Neuronal stem cell (in vitro differentiated cells): ENCODE data around the gene MSMO1.

Experiments used
- DNase-seq: peaks from one replicate; pipeline ENCODE4 v3.0.0-alpha.2; 2013; ENCODE audit warnings: low spot score
- H2AFZ ChIP-seq: one replicate; pipeline ENCODE4 v1.6.1; 2013; ENCODE audit warnings: mild to moderate bottlenecking, low read length, inconsistent platforms
- H2AK5ac ChIP-seq: 2 replicates; pipeline ENCODE4 v1.6.1; 2013; ENCODE audit warnings: low read depth, mild to moderate bottlenecking, inconsistent platforms, low read length, moderate library complexity, mixed read lengths
- H2BK120ac ChIP-seq: 2 replicates; pipeline ENCODE4 v1.6.1; 2013; ENCODE audit warnings: low read depth, mild to moderate bottlenecking, inconsistent platforms, low read length, moderate library complexity, mixed read lengths
- H2BK12ac ChIP-seq: one replicate; pipeline ENCODE4 v1.6.1; 2013; ENCODE audit warnings: low read length, inconsistent platforms
- H2BK15ac ChIP-seq: 2 replicates; pipeline ENCODE4 v1.6.1; 2013; ENCODE audit warnings: mild to moderate bottlenecking, low read length, inconsistent platforms, mixed read lengths
- H2BK5ac ChIP-seq: one replicate; pipeline ENCODE4 v1.6.1; 2013; ENCODE audit warnings: inconsistent platforms, mild to moderate bottlenecking, low read length, moderate library complexity
- H3K14ac ChIP-seq: one replicate; pipeline ENCODE4 v1.6.1; 2013; ENCODE audit warnings: low read length, inconsistent platforms
- H3K18ac ChIP-seq: 2 replicates; pipeline ENCODE4 v1.6.1; 2013; ENCODE audit warnings: low read length, inconsistent platforms
- H3K23ac ChIP-seq: 2 replicates; pipeline ENCODE4 v1.6.1; 2013; ENCODE audit warnings: low read depth, mild to moderate bottlenecking, mixed read lengths, low read length, inconsistent platforms; ENCODE audit not compliant: poor library complexity
- H3K27ac ChIP-seq: replicated peaks from 3 replicates; pipeline ENCODE4 v1.5.1; 2013; ENCODE audit warnings: low read length, inconsistent platforms
- H3K27me3 ChIP-seq, 3 experiments: 2 replicates each; pipeline ENCODE4 v1.6.1; 2013; ENCODE audit warnings: low read length in 3 of 3, mild to moderate bottlenecking in 2 of 3, inconsistent platforms in 1 of 3, low read depth in 1 of 3, mixed read lengths in 1 of 3, moderate library complexity in 1 of 3; ENCODE audit not compliant: control insufficient read depth in 3 of 3, insufficient read depth in 3 of 3
- H3K36me3 ChIP-seq, 2 donors: replicated peaks in 1 of 2; 2 replicates each; pipeline ENCODE4 v1.6.1; 2013; ENCODE audit warnings: low read length in 2 of 2; ENCODE audit not compliant: control insufficient read depth in 2 of 2, insufficient read depth in 2 of 2
- H3K4ac ChIP-seq: 2 replicates; pipeline ENCODE4 v1.6.1; 2013; ENCODE audit warnings: inconsistent platforms, mild to moderate bottlenecking, low read length, moderate library complexity
- H3K4me1 ChIP-seq, 2 donors: 1 replicate in 1 of 2; 2 replicates in 1 of 2; pipeline ENCODE4 v1.6.1; 2013; ENCODE audit warnings: low read length in 2 of 2, low read depth in 1 of 2; ENCODE audit not compliant: control insufficient read depth in 2 of 2, insufficient read depth in 1 of 2
- H3K4me2 ChIP-seq: one replicate; pipeline ENCODE4 v1.6.1; 2013; ENCODE audit warnings: mild to moderate bottlenecking, low read length, inconsistent platforms; ENCODE audit not compliant: insufficient read depth, poor library complexity, severe bottlenecking
- H3K4me3 ChIP-seq, 2 donors: 2 replicates each; pipeline ENCODE4 v1.5.1; 2013; ENCODE audit warnings: low read length in 2 of 2, mild to moderate bottlenecking in 2 of 2, inconsistent platforms in 1 of 2, moderate library complexity in 1 of 2
- H3K79me1 ChIP-seq: one replicate; pipeline ENCODE4 v1.6.1; 2013; ENCODE audit warnings: low read depth, mild to moderate bottlenecking, inconsistent platforms, low read length, moderate library complexity
- H3K9ac ChIP-seq: one replicate; pipeline ENCODE4 v1.6.1; 2013; ENCODE audit warnings: mild to moderate bottlenecking, low read depth, low read length, inconsistent platforms; ENCODE audit not compliant: poor library complexity
- H3K9me3 ChIP-seq, 2 donors: replicated peaks in 1 of 2; 2 replicates each; pipeline versions ENCODE3 to v1.6.1; 2013; ENCODE audit warnings: low read length in 2 of 2, mild to moderate bottlenecking in 2 of 2, inconsistent platforms in 1 of 2, low read depth in 1 of 2, mixed read lengths in 1 of 2, moderate library complexity in 1 of 2; ENCODE audit not compliant: control insufficient read depth in 2 of 2, insufficient read depth in 1 of 2
- H4K8ac ChIP-seq: one replicate; pipeline ENCODE4 v1.6.1; 2013; ENCODE audit warnings: low read depth, mild to moderate bottlenecking, inconsistent platforms, low read length, moderate library complexity
- H4K91ac ChIP-seq: one replicate; pipeline ENCODE4 v1.6.1; 2013; ENCODE audit warnings: low read length, low read depth, mild to moderate bottlenecking, inconsistent platforms; ENCODE audit not compliant: poor library complexity
- WGBS, 2 donors: extraction: QIAGEN DNeasy Blood & Tissue Kit; methylation state at CpG; one replicate each; pipeline ENCODE4 v1.1.7; 2013; ENCODE audit warnings: missing lambda C conversion rate in 2 of 2, mixed read lengths in 1 of 2; ENCODE audit not compliant: insufficient read length in 2 of 2, insufficient replicate concordance in 1 of 2; ENCODE audit errors: extremely low coverage in 2 of 2; 5-methylcytosine and 5-hydroxymethylcytosine counted together

The MSMO1 gene

GRCh38 chr4:165328101-165328425, 594 bp downstream of the MSMO1 start:
- H3K79me1 ChIP-seq: no peaks in the 10 kb centered on the region
- no peak overlapping the region for H4K91ac ChIP-seq
- H3K9ac ChIP-seq: peak overlapping the region; percentile 88
- H2BK5ac ChIP-seq: peak overlapping the region; percentile 95
- H2AFZ ChIP-seq: peak overlapping the region; percentile 47
- H3K4ac ChIP-seq: no peak overlapping the region
- H3K18ac ChIP-seq: no peak overlapping the region
- no peak overlapping the region for H2AK5ac ChIP-seq
- DNase-seq: no peak
- peak overlapping the region; percentile 28 for H3K27ac ChIP-seq
- no peak overlapping the region for H4K8ac ChIP-seq
- peaks cover 3 to 15% of the 10 kb centered on the region in 2 donors for H3K9me3 ChIP-seq
- peak overlapping the region; percentile 77 to 99 for H3K4me3 ChIP-seq
- H3K23ac ChIP-seq: no peak overlapping the region
- H3K36me3 ChIP-seq: peaks cover 6 to 49% of the 10 kb centered on the region in 2 donors
- no CpG with 5 or more reads among the region's 7 CpGs for WGBS, 2 donors
- H2BK120ac ChIP-seq: no peak overlapping the region
- peak overlapping the region; percentile 58 for H3K4me2 ChIP-seq
- no peak overlapping the region for H3K14ac ChIP-seq
- peaks cover 3 to 8% of the 10 kb centered on the region in 2 donors for H3K4me1 ChIP-seq
- no peak overlapping the region for H2BK15ac ChIP-seq
- H3K27me3 ChIP-seq: peaks cover 0 to 2% (median 0%) of the 10 kb centered on the region in 3 experiments
- no peak overlapping the region for H2BK12ac ChIP-seq

- H3K23ac ChIP-seq: no peak overlapping the region
- H2AFZ ChIP-seq: no peak overlapping the region
- no peak overlapping the region for H2BK12ac ChIP-seq
- no peak overlapping the region for H2BK15ac ChIP-seq
- peaks cover 3 to 15% of the 10 kb centered on the region in 2 donors for H3K9me3 ChIP-seq
- peak overlapping the region; percentile 85 for H3K9ac ChIP-seq
- peaks cover 4 to 13% of the 10 kb centered on the region in 2 donors for H3K4me1 ChIP-seq
- H3K4me3 ChIP-seq: peak overlapping the region; percentile 77 to 99
- WGBS, 2 donors: no CpG with 5 or more reads among the region's 4 CpGs
- no peak overlapping the region for H3K4ac ChIP-seq
- no peak overlapping the region for H4K91ac ChIP-seq
- peaks cover 6 to 56% of the 10 kb centered on the region in 2 donors for H3K36me3 ChIP-seq
- no peak overlapping the region for H2BK5ac ChIP-seq
- H3K14ac ChIP-seq: no peak overlapping the region
- H2BK120ac ChIP-seq: no peak overlapping the region
- H3K27me3 ChIP-seq: peaks cover 0 to 2% (median 0%) of the 10 kb centered on the region in 3 experiments
- no peak overlapping the region for H3K18ac ChIP-seq
- H3K4me2 ChIP-seq: peak overlapping the region; percentile 58
- DNase-seq: no peak
- H2AK5ac ChIP-seq: no peak overlapping the region
- H4K8ac ChIP-seq: no peak overlapping the region
- H3K79me1 ChIP-seq: no peaks in the 10 kb centered on the region
- no peak overlapping the region for H3K27ac ChIP-seq
Observed at GRCh38 chr4:165328708-165329107, 1.2 kb downstream of the MSMO1 start.

DNA sequence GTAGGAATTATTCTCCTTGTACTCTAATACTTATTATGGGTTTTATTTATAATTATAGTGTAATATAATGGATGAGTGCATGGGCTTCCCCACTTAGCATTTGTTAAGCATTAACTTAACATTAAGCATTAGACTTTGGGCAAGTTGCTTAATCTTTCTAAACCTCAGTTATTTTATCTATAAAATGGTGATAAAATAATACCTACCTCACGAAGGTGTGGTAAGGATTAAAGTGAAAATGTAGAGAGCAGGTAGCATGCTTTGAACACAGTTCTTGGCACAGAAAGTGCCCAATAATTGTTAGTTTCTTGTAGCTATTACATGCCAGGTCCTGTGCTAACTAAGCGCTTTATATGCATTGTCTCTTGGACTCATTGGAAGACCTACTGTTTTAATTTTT, 2.6 kb downstream of the MSMO1 start:
- Histone ChIP-seq H3K27me3 (peaks cover 0 to 2% (median 0%) of the 10 kb centered on the region in 3 experiments), H3K4me3 (peak overlapping the region; percentile 77 to 81), H2BK15ac (no peak overlapping the region), H3K4me2 (peak overlapping the region; percentile 54), H2AFZ (no peak overlapping the region), H3K9me3 (peaks cover 3 to 5% of the 10 kb centered on the region in 2 donors), H3K14ac (no peak overlapping the region), H3K4ac (no peak overlapping the region), H3K79me1 (no peaks in the 10 kb centered on the region), H3K18ac (no peak overlapping the region), H3K27ac (no peak overlapping the region), H3K4me1 (peaks cover 5 to 21% of the 10 kb centered on the region in 2 donors), H4K91ac (no peak overlapping the region), H3K23ac (no peak overlapping the region), H2BK120ac (no peak overlapping the region), H3K36me3 (peaks cover 9 to 64% of the 10 kb centered on the region in 2 donors), H3K9ac (no peak overlapping the region), H2BK5ac (no peak overlapping the region), H2AK5ac (no peak overlapping the region), H4K8ac (no peak overlapping the region), H2BK12ac (no peak overlapping the region)
- WGBS, 2 donors: no CpG with 5 or more reads among the region's 2 CpGs
- no peak for DNase-seq

DNA sequence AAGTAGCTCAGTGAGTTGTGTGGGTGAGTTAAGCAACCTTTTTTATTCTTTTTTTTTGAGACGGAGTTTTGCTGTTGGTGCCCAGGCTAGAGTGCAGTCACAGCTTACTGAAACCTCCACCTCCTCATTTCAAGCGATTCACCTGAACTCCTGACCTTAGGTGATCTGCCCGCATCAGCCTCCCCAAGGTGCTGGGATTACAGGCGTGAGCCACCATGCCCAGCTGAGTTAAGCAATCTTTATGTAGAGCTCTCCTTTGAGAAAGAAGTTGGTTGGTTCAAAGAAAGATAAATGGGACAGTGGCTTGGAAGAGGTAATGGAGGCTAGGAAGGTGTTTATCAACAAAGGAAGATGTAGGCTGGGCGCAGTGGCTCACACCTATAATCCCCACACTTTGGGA, 3.2 kb downstream of the MSMO1 start:
- Histone ChIP-seq H2BK5ac (no peak overlapping the region), H3K36me3 (peaks cover 12 to 70% of the 10 kb centered on the region in 2 donors), H3K4me3 (peak overlapping the region; percentile 77 to 81)

More for the DNA sequence above, 3.2 kb downstream of the MSMO1 start:
- peaks cover 8 to 25% of the 10 kb centered on the region in 2 donors for H3K4me1 ChIP-seq
- no peak overlapping the region for H2AK5ac ChIP-seq
- DNase-seq: no peak
- no peak overlapping the region for H3K14ac ChIP-seq
- no peak overlapping the region for H4K91ac ChIP-seq
- peak overlapping the region; percentile 54 for H3K4me2 ChIP-seq
- H3K18ac ChIP-seq: no peak overlapping the region
- no peak overlapping the region for H2AFZ ChIP-seq
- H3K79me1 ChIP-seq: no peaks in the 10 kb centered on the region
- H4K8ac ChIP-seq: no peak overlapping the region
- no peak overlapping the region for H2BK12ac ChIP-seq
- no CpG with 5 or more reads among the region's 5 CpGs for WGBS, 2 donors
- no peak overlapping the region for H3K27ac ChIP-seq
- no peak overlapping the region for H2BK120ac ChIP-seq
- H3K4ac ChIP-seq: no peak overlapping the region
- H2BK15ac ChIP-seq: no peak overlapping the region
- H3K9me3 ChIP-seq: no peaks in the 10 kb centered on the region
- no peak overlapping the region for H3K23ac ChIP-seq
- H3K9ac ChIP-seq: no peak overlapping the region
- peaks cover 0 to 2% (median 0%) of the 10 kb centered on the region in 3 experiments for H3K27me3 ChIP-seq
